Ovary (tissue), 9 donors: ENCODE measurements around the gene GNAS-AS1. TPM values are rescaled to one million over a fixed set of nuclear protein-coding genes. Genes with fewer than 3 reads are reported as not detected.

ENCODE experiments used
- DNase-seq, 5 donors: peaks; one replicate each; pipeline ENCODE4 v3.0.0-alpha.2; 2019 to 2020
- H3K27ac ChIP-seq, 2 donors: fragments of 200-600 bp; one replicate each; pipeline versions ENCODE4 v1.5.1 to v1.8.0; 2019 to 2022
- H3K27me3 ChIP-seq: fragments of 200-600 bp; one replicate; pipeline ENCODE4 v1.8.0; 2022
- H3K36me3 ChIP-seq: fragments of 200-600 bp; sonication (generic); one replicate; pipeline ENCODE4 v1.5.1; 2019
- H3K4me1 ChIP-seq: one replicate; pipeline ENCODE4 v1.8.1; 2013; ENCODE audit warnings: mild to moderate bottlenecking, moderate library complexity; ENCODE audit not compliant: insufficient read depth
- H3K4me3 ChIP-seq: fragments of 200-600 bp; sonication (generic); one replicate; pipeline ENCODE4 v1.5.1; 2017
- H3K9me3 ChIP-seq, 2 donors: fragments of 200-600 bp in 1 of 2; sonication (generic) in 1 of 2; one replicate each; pipeline versions ENCODE4 v1.5.1 to v1.8.1; 2013 to 2019; ENCODE audit warnings: mild to moderate bottlenecking in 1 of 2, moderate library complexity in 1 of 2
- CTCF ChIP-seq, 3 donors: fragments of 450-650 bp in 2 of 3; fragments of 200-600 bp in 1 of 3; IDR thresholded peaks; one replicate each; pipeline versions ENCODE4 v1.5.1 to v1.8.0; 2016 to 2022; ENCODE audit warnings: antibody characterized with exemption in 3 of 3, mild to moderate bottlenecking in 1 of 3
- EP300 ChIP-seq: sonication (generic); formaldehyde crosslinking; IDR thresholded peaks from one replicate; pipeline ENCODE4 v1.6.1; 2017; ENCODE audit warnings: antibody characterized with exemption
- POLR2A ChIP-seq: fragments of 450-650 bp; IDR thresholded peaks from one replicate; pipeline ENCODE4 v1.6.1; 2017; ENCODE audit warnings: antibody characterized with exemption, mild to moderate bottlenecking, moderate library complexity
- WGBS, 3 donors: extraction: QIAGEN DNeasy Blood & Tissue Kit in 1 of 3; methylation state at CpG; one replicate each; pipeline versions ENCODE4 v1.1.5 to v1.1.7; 2013 to 2017; 5-methylcytosine and 5-hydroxymethylcytosine counted together
- intact Hi-C, 4 donors: fragments of 100-400 bp; cut with DNase I; formaldehyde crosslinking; loops; one replicate each; pipeline versions ENCODE4 v1.11.0 to v1.15.1; 2022 to 2023
- polyA plus RNA-seq, 2 donors: library from polyadenylated mRNA; stranded (reverse); fragments of 200-250 nt in 1 of 2; fragments of 350-450 nt in 1 of 2; fragmentation: Illumina TruSeq in 1 of 2; extraction: RNeasy Lipid Tissue Mini Kit (QIAGEN cat#74804) in 1 of 2; gene quantifications; one replicate each; pipeline ENCODE4 v1.2.3, GENCODE V29; 2013 to 2014
- total RNA-seq, 7 donors: library from RNA; depleted of rRNA in 2 of 7; stranded (reverse); fragments of >200 nt in 2 of 7; fragmentation: NEBNext Ultra II Directional in 3 of 7; extraction: Animal tissue kit (Norgen Biotek cat#: 25700) in 3 of 7; gene quantifications; one replicate each; pipeline versions ENCODE4 v1.1.0 to v1.2.4, GENCODE V29; 2016 to 2023
- donor health status: DM: no; HTN: no; CAD: no; lungs with moderate emphysema.
- donor health status: DM: no; HTN: no; CAD: no.
- donor health status: Bipolar disorder and iron deficiency.
- donor health status: DM: yes; HTN: yes; CAD: no.
- donor health status: DM: no; HTN: no; CAD: no.
- donor health status: DM: yes; HTN: yes; CAD: no.

The GNAS-AS1 gene
- total and polyA plus RNA-seq, 9 donors: 0.10 to 0.37 (median 0.18) TPM; not detected in 2

GRCh38 chr20:58891086-58891717 lies 40.5 kb upstream of the GNAS-AS1 start:
- peak in 4 of 5 donors; percentile 82 to 87 (median 86) for DNase-seq
- Histone ChIP-seq H3K4me1 (peaks cover 7% of the 10 kb centered on the region), H3K4me3 (peak overlapping the region; percentile 83), H3K27me3 (no peaks in the 10 kb centered on the region), H3K9me3 (no peaks in the 10 kb centered on the region), H3K36me3 (no peaks in the 10 kb centered on the region), H3K27ac (peak overlapping the region; percentile 96 to 98)
- intact Hi-C loops: loop anchor here in 2 of 4 donors (5.0 to 10.0 kb wide), 4 partner anchors 91 to 151 kb away; partner anchors contain the start of genes ATP5F1E (in 1 of the 2), CTSZ (in 1 of the 2), NELFCD (in 1 of the 2) and PRELID3B (in 1 of the 2)
- TF ChIP-seq POLR2A (peak; percentile 72), CTCF (IDR thresholded peaks at IDR 0.05) (no peak), EP300 (no peak)
- WGBS, 3 donors: 0 to 1% (median 0%) methylated on average over 1 to 100 of the region's 105 CpGs

- intact Hi-C loops: loop anchor here in 2 of 4 donors (5.0 to 10.0 kb wide), 4 partner anchors 92 to 152 kb away; partner anchors contain the start of genes ATP5F1E (in 1 of the 2), CTSZ (in 1 of the 2), NELFCD (in 1 of the 2) and PRELID3B (in 1 of the 2)
- H3K27ac ChIP-seq: peak overlapping the region; percentile 96 to 98
- H3K4me3 ChIP-seq: peak overlapping the region; percentile 83
- H3K9me3 ChIP-seq: no peaks in the 10 kb centered on the region
- H3K4me1 ChIP-seq: peaks cover 4% of the 10 kb centered on the region
- DNase-seq: peak; percentile 86 to 91 (median 88)
- 0% methylated on average over 55 to 64 of the region's 64 CpGs for WGBS, 3 donors
- no peaks in the 10 kb centered on the region for H3K36me3 ChIP-seq
- H3K27me3 ChIP-seq: no peaks in the 10 kb centered on the region
- no peak for TF ChIP-seq POLR2A
- TF ChIP-seq EP300: no peak
- no peak for TF ChIP-seq CTCF (IDR thresholded peaks at IDR 0.05)
These were observed 39.9 kb upstream of the GNAS-AS1 start for GRCh38 chr20:58890518-58891085.

- Histone ChIP-seq H3K4me1 (peaks cover 3% of the 10 kb centered on the region), H3K27me3 (no peaks in the 10 kb centered on the region), H3K36me3 (no peaks in the 10 kb centered on the region), H3K4me3 (peak overlapping the region; percentile 83), H3K27ac (peak overlapping the region; percentile 96 to 98), H3K9me3 (no peaks in the 10 kb centered on the region)
- 35 to 45% (median 44%) methylated on average over 84 to 91 of the region's 91 CpGs for WGBS, 3 donors
- peak in 3 of 5 donors; percentile 52 to 72 (median 55) for DNase-seq
- TF ChIP-seq CTCF (IDR thresholded peaks at IDR 0.05) (no peak), POLR2A (no peak), EP300 (no peak)
- intact Hi-C loops: loop anchor here in 2 of 4 donors (5.0 to 10.0 kb wide), 4 partner anchors 92 to 152 kb away; partner anchors contain the start of genes ATP5F1E (in 1 of the 2), CTSZ (in 1 of the 2), NELFCD (in 1 of the 2) and PRELID3B (in 1 of the 2)
These were observed 39.3 kb upstream of the GNAS-AS1 start for GRCh38 chr20:58889798-58890517.

GRCh38 chr20:58889334-58889760 lies 38.6 kb upstream of the GNAS-AS1 start:
- intact Hi-C loops: no loop called here
- WGBS, 3 donors: 47 to 62% (median 47%) methylated on average over 35 of the region's 35 CpGs
- TF ChIP-seq EP300: no peak
- no peak for TF ChIP-seq CTCF (IDR thresholded peaks at IDR 0.05)
- no peak for TF ChIP-seq POLR2A
- peaks cover 2% of the 10 kb centered on the region for H3K4me1 ChIP-seq
- no peak for DNase-seq
- peak overlapping the region; percentile 83 for H3K4me3 ChIP-seq
- peak overlapping the region; percentile 96 to 98 for H3K27ac ChIP-seq
- H3K27me3 ChIP-seq: no peaks in the 10 kb centered on the region
- H3K36me3 ChIP-seq: no peaks in the 10 kb centered on the region
- H3K9me3 ChIP-seq: no peaks in the 10 kb centered on the region
